NCI-H146 treated with DMSO at 0.1 percent for 48 hours (cell line): ENCODE data around the gene LCORL.

Source experiments
- DNase-seq: peaks from one replicate; lab custom pipeline; 2025; ENCODE audit not compliant: unreplicated experiment; lab: John Stamatoyannopoulos, UW

Gene LCORL

DNA sequence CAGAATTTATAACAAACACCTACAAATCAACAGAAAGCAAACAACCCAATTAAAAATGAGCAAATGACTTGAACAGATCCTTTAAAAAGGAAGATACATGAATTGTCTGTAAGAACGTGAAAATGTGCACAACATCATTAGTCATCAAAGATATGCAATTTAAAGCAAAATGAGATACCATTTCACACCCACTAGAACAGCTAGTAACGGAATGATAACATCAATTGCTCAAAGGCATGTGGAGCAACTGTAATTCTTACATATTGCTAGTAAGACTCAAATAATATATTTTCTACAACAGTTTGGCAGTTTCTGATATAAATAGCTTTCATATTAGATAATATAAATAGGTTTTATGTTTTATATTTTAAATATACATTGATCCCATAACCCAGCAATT is 82.5 kb downstream of the LCORL start:
- DNase-seq: no peak

GRCh38 chr4:17934286-17934685 is 87.3 kb downstream of the LCORL start:
- no peak for DNase-seq

DNA sequence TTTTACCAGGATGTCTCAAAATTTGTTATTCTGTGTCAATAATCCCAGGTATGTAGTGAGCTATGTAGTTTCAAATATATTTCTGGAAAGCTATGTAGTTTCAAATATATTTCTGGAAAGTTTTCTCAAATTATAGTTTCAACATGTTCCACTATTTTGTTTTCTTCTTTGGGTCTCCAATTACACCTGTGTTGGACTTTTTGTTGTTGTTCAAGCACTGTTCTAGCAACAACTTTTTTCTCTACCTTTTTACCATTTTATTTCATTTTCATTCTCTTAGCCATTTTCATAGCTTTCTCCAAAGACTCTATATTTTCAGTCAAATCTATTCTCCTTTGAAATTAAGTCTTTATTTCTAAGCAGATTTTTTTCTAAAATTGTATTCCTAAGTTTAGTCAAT is 88.4 kb downstream of the LCORL start:
- no peak for DNase-seq

DNA sequence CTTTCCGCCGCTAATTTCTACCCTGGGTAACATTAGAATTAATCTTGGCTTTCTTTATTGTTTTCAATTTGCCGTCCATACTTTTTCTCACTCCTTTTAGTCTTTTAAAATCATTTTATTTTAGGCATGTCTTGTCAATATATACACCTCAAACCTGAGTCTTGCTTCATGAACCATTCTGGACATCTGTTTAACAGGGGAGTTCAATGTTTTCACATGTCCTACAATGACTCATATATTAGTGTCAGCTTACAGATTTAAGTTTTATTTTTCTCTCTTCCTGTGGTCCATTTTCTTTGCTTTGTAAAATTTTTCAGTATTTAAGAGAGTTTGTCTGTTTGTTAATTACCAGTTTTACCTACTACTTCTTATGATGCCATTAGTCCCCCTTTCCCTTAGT is 89.5 kb downstream of the LCORL start:
- no peak for DNase-seq

DNA sequence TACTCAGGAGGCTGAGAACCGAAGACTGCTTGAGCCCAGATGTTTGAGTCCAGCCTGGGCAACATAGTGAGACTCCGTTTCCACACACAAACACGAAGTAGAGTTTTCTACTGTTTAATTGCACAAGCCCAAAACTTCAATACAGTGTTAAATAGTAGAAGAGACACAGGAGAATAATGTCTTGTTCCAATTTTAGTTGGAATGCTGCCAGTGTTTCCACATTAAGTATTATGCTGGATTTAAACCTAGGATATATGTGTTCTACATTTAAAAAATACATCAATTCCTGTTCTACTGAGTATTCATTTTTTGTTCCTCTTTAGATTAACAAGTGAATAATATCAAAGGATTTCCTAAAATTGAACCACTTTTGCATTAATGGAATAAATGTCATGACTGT is 91.3 kb downstream of the LCORL start:
- no peak for DNase-seq

DNA sequence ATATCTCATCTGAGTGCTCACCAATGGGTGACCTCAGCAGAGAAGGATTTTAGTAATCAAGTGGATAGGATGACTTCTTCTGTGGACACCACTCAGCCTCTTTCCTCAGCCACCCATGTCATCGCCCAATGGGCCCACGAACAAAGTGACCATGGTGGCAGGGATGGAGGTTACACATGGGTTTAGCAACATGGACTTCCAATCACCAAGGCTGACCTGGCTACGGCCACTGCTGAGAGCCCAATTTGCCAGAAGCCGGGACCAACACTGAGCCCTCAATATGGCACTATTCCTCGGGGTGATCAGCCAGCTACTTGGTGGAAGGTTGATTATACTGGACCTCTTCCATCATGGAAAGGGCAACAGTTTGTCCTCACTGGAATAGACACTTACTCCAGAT is 97.4 kb downstream of the LCORL start:
- no peak for DNase-seq

GRCh38 chr4:17921451-17921850 is 100.1 kb downstream of the LCORL start:
- no peak for DNase-seq

- DNase-seq: no peak
Observed at GRCh38 chr4:17920681-17921080, 100.9 kb downstream of the LCORL start.

DNA sequence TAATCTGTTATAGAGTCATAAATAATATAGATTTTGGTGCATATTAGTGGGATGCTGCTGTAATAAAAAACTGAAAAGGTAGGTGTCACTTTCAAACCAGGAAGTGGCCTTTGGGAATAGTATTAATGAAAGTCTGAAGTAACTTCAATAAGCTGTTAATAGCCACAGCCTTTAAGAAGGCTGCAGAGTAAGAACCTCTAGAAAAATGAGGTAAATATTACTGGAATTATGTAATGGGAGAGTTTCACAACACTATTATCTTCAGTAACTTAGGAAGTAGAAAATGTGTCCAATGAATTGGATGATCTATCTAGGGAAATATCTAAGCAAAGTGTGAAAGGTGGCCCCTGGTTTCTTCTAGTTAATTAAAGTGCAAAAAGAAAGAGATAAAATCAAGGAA is 106.1 kb downstream of the LCORL start:
- DNase-seq: no peak

DNA sequence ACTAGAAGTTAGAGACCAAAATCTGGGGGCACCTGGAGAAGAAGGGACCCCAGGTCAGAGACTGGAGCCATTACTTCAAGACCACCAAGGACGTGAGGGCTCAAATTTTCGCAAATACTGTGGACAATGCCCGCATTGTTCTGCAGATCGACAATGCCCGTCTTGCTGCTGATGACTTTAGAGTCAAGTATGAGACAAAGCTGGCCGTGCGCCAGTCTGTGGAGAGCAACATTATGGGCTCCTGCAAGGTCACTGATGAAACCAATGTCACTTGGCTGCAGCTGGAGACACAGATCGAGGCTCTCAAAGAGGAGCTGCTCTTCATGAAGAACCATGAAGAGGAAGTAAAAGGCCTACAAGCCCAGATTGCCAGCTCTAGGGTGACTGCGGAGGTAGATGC is 109.5 kb downstream of the LCORL start:
- DNase-seq: no peak

DNA sequence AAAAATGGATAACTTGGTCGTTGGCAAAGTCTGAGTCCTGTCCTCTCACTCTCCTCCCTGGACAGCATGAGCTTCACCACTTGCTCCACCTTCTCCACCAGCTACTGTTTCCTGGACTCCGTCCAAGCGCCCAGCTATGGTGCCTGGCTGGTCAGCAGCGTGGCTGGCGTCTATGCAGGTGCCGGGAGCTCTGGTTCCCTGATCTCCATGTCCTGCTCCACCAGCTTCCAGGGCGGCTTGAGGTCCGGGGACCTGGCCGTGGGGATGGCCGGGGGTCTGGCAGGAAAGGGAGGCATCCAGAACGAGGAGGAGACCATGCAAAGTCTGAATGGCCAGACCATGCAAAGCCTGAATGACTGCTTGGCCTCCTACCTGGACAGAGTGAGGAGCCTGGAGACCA is 109.9 kb downstream of the LCORL start:
- no peak for DNase-seq

GRCh38 chr4:17898553-17899055 is 123.0 kb downstream of the LCORL start:
- DNase-seq: peak; percentile 37

DNA sequence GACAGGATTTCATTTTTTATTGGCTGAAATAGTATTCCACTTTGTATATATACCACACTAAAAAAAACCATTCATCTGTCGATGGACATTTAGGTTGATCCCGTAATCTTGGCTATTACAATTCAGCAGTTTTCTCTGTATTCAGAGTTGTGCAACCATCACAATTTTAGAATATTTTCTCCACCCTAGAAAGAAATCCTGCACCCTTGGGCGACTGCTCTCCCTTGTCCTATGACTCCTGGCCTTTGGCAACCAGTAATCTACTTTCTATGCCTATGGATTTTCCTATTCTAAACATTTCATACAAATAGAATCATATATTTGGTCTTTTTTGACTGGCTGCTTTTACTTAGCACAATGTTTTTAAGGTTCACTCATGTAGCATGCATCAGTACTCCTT is 126.1 kb downstream of the LCORL start:
- DNase-seq: no peak

GRCh38 chr4:17894421-17894820 is 127.1 kb downstream of the LCORL start:
- DNase-seq: no peak

DNA sequence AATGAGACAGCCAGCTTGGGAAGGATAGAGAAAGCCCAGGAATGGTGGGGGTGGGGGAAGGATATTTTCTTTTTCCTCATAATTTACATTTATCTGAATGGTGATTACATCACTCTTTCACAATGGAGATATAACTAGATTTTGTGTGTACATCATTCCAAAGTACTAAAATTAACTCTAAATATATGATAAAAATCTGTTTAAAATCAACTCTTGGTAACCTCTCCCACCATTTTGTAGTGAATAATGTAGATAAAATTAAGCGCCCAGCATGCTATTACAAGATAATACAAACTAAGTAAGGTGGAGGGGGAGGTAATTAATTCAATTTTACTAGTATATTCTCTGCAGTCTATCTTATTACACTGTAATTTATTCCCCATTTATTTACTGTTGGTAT is 131.9 kb downstream of the LCORL start:
- DNase-seq: no peak

DNA sequence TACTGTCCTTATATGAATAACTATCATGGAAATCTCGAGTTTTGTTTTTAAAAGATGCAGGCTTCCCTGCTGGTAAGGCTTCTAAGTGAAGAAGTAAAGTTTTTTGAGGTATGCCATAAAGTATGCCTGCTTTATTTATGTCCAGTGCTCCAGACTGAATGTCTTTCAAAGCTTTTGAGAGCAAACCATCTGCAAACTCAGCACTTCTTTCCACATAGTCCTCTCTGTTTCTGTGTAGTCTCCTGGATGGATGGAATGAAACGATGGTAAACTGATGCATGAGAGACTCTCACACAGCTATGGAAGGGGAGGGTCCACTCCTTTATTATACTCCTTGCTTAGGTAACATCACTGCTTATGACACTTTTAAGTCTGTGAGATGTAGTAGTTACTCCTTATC is 137.0 kb downstream of the LCORL start:
- DNase-seq: no peak

DNA sequence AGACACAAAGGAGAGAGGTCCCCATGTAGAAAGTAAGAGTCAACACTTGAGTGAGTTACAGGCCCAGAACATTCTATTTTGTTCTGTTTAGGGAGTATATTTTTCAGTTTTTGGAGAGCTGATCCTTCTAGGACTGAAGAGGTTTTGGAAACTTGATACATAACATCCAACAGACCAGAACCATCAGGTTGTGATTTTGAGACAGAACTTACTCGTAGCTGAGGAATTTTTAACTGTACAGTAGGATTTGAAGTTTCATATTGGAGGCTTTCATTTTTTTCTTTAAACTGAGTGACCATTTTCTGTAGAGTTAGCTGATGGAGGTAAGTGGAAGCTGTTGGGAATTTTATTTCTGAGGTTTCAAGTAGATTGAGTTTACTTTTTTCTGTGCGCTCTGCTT is 137.5 kb downstream of the LCORL start:
- DNase-seq: no peak

DNA sequence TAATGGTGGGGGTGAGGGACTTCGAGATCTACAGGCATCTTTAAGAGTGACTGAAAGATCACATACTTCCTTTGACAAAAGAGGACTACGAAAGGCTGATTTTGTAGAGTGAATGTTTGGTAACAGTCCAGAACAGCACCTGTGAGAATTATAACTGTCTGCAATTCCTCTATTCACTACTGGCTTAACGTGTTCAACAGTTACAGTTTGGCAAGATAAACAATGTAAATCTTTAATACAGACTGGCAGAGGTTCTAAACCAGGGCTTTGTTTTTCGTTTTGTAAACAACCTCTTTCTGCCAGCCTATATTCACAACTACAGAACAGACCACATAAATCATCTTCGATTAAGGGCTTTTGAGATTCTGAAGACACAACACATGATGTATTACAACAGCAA is 143.9 kb downstream of the LCORL start:
- no peak for DNase-seq

GRCh38 chr4:17876943-17877342 is 144.6 kb downstream of the LCORL start:
- no peak for DNase-seq

- DNase-seq: no peak
Observed at GRCh38 chr4:17875402-17876070, 146.0 kb downstream of the LCORL start.

GRCh38 chr4:17869327-17869726 is 152.2 kb downstream of the LCORL start:
- DNase-seq: no peak

DNA sequence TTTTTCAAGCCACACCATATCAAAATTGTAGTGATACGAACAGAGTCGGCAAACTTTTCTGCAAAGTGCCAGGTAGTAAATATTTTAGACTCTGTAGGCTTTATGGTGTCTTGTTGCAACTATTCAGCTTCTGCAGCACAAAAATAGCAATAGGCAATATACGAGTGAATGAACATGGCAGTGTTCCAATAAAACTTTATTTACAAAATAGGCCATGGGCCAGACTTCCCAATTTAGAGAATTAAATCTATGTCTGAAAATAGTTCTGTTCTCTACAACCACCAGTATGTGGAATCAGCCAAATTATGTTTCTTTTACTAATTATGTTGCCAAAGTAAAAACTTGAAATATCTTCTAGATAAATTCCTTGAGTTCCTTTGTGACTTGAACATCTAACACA is 154.3 kb downstream of the LCORL start:
- no peak for DNase-seq

DNA sequence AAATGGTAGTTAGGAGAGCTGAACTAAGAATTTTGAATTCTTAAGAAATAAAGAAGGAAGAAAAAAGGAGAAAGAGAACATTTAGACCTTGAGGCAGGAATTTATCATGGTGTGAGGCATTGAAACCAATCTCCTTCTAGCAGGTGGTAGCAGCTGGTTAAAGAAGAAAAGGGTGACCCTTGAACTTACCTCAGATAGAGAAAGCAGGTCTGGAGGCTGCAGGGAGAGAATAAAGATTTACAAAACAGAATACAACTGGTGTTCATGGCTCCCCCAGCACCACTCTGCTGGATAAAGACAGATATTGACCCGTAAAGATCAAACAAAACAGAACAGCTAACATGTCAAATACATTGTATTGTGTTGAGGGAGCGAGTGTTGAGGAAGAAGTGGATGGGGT is 154.7 kb downstream of the LCORL start:
- DNase-seq: peak; percentile 75
